ENCODE results near the gene TNFRSF13B.
A peak's percentile ranks its signal among the peaks of the same experiment; 100 is the strongest.

Gene TNFRSF13B

GRCh38 chr17:16939606-16940115 is 32.3 kb downstream of the TNFRSF13B start:
- Histone ChIP-seq H3K56ac (ENCODE audit: low read length) (peak overlapping the region; percentile 86), H3K18ac (ENCODE audit: low read length) (peak overlapping the region; percentile 43), H3K36me3 (ENCODE audit: control insufficient read depth, insufficient read depth, low read length) (no peaks in the 10 kb centered on the region), H2BK5ac (ENCODE audit: low read length) (peak overlapping the region; percentile 87), H2BK120ac (ENCODE audit: low read depth, low read length) (peak overlapping the region; percentile 5), H3K79me1 (ENCODE audit: low read length) (peaks cover 3% of the 10 kb centered on the region), H3K4me1 (ENCODE audit: control insufficient read depth, low read depth, low read length) (peaks cover 14% of the 10 kb centered on the region), H3K9ac (ENCODE audit: low read length) (peak overlapping the region; percentile 53), H3K4me3 (ENCODE audit: low read length) (no peak overlapping the region), H3K79me2 (ENCODE audit: control insufficient read depth, insufficient read depth, low read length) (peaks cover 2% of the 10 kb centered on the region), H3K4me2 (ENCODE audit: low read length) (no peak overlapping the region), H2AK5ac (ENCODE audit: low read length) (peak overlapping the region; percentile 96), H2BK15ac (replicated peaks; ENCODE audit: low read depth) (no peak overlapping the region), H4K5ac (ENCODE audit: low read length) (no peak overlapping the region), H3K27me3 (ENCODE audit: insufficient read depth, low read length, poor library complexity) (no peaks in the 10 kb centered on the region), H3K4ac (ENCODE audit: low read depth, low read length) (peak overlapping the region; percentile 8), H4K8ac (ENCODE audit: low read depth, low read length) (no peak overlapping the region), H3K27ac (ENCODE audit: low read depth, low read length) (peak overlapping the region; percentile 54), H3K23ac (ENCODE audit: low read length) (no peak overlapping the region)
- no CpG with 5 or more reads among the region's 21 CpGs for WGBS (ENCODE audit: extremely low coverage, insufficient coverage, low lambda C conversion rate)
- DNase-seq, result no peak

- Histone ChIP-seq H3K36me3 (ENCODE audit: control insufficient read depth, insufficient read depth, low read length) (no peaks in the 10 kb centered on the region), H2BK120ac (ENCODE audit: low read depth, low read length) (peak overlapping the region; percentile 5), H2BK5ac (ENCODE audit: low read length) (peak overlapping the region; percentile 87), H3K27me3 (ENCODE audit: insufficient read depth, low read length, poor library complexity) (no peaks in the 10 kb centered on the region), H3K79me1 (ENCODE audit: low read length) (peaks cover 3% of the 10 kb centered on the region), H2AK5ac (ENCODE audit: low read length) (peak overlapping the region; percentile 96), H3K4me1 (ENCODE audit: control insufficient read depth, low read depth, low read length) (peaks cover 14% of the 10 kb centered on the region), H3K4me2 (ENCODE audit: low read length) (no peak overlapping the region), H3K79me2 (ENCODE audit: control insufficient read depth, insufficient read depth, low read length) (peaks cover 2% of the 10 kb centered on the region), H3K27ac (ENCODE audit: low read depth, low read length) (no peak overlapping the region), H2BK15ac (replicated peaks; ENCODE audit: low read depth) (no peak overlapping the region), H3K4me3 (ENCODE audit: low read length) (no peak overlapping the region), H3K18ac (ENCODE audit: low read length) (peak overlapping the region; percentile 43), H3K23ac (ENCODE audit: low read length) (no peak overlapping the region), H4K5ac (ENCODE audit: low read length) (no peak overlapping the region), H3K4ac (ENCODE audit: low read depth, low read length) (peak overlapping the region; percentile 8), H3K9ac (ENCODE audit: low read length) (peak overlapping the region; percentile 53), H4K8ac (ENCODE audit: low read depth, low read length) (no peak overlapping the region), H3K56ac (ENCODE audit: low read length) (peak overlapping the region; percentile 86)
- no CpG with 5 or more reads among the region's 1 CpG for WGBS (ENCODE audit: extremely low coverage, insufficient coverage, low lambda C conversion rate)
- no peak for DNase-seq
Observed at GRCh38 chr17:16939208-16939576, 32.7 kb downstream of the TNFRSF13B start.

- peaks cover 14% of the 10 kb centered on the region for H3K4me1 ChIP-seq (ENCODE audit: control insufficient read depth, low read depth, low read length)
- H2AK5ac ChIP-seq (ENCODE audit: low read length), result peak overlapping the region; percentile 95
- H3K4ac ChIP-seq (ENCODE audit: low read depth, low read length), result no peak overlapping the region
- H3K23ac ChIP-seq (ENCODE audit: low read length), result no peak overlapping the region
- H3K9ac ChIP-seq (ENCODE audit: low read length), result peak overlapping the region; percentile 53
- no peak overlapping the region for H3K27ac ChIP-seq (ENCODE audit: low read depth, low read length)
- H3K4me2 ChIP-seq (ENCODE audit: low read length), result no peak overlapping the region
- H3K79me1 ChIP-seq (ENCODE audit: low read length), result peaks cover 3% of the 10 kb centered on the region
- DNase-seq, result peak; percentile 34
- H3K18ac ChIP-seq (ENCODE audit: low read length), result no peak overlapping the region
- H4K5ac ChIP-seq (ENCODE audit: low read length), result no peak overlapping the region
- no peak overlapping the region for H2BK15ac ChIP-seq (replicated peaks; ENCODE audit: low read depth)
- peak overlapping the region; percentile 86 for H3K56ac ChIP-seq (ENCODE audit: low read length)
- H3K4me3 ChIP-seq (ENCODE audit: low read length), result no peak overlapping the region
- no peak overlapping the region for H2BK120ac ChIP-seq (ENCODE audit: low read depth, low read length)
- H3K27me3 ChIP-seq (ENCODE audit: insufficient read depth, low read length, poor library complexity), result no peaks in the 10 kb centered on the region
- H2BK5ac ChIP-seq (ENCODE audit: low read length), result peak overlapping the region; percentile 34
- no peaks in the 10 kb centered on the region for H3K36me3 ChIP-seq (ENCODE audit: control insufficient read depth, insufficient read depth, low read length)
- WGBS (ENCODE audit: extremely low coverage, insufficient coverage, low lambda C conversion rate), result no CpG with 5 or more reads among the region's 12 CpGs
- H4K8ac ChIP-seq (ENCODE audit: low read depth, low read length), result no peak overlapping the region
- H3K79me2 ChIP-seq (ENCODE audit: control insufficient read depth, insufficient read depth, low read length), result peaks cover 2% of the 10 kb centered on the region
Observed at GRCh38 chr17:16938496-16939207, 33.3 kb downstream of the TNFRSF13B start.

- Histone ChIP-seq H2BK5ac (ENCODE audit: low read length) (no peak overlapping the region), H2BK15ac (replicated peaks; ENCODE audit: low read depth) (no peak overlapping the region), H3K4me2 (ENCODE audit: low read length) (no peak overlapping the region), H4K8ac (ENCODE audit: low read depth, low read length) (no peak overlapping the region), H2AK5ac (ENCODE audit: low read length) (peak overlapping the region; percentile 23), H3K9ac (ENCODE audit: low read length) (no peak overlapping the region), H3K27me3 (ENCODE audit: insufficient read depth, low read length, poor library complexity) (no peaks in the 10 kb centered on the region), H3K36me3 (ENCODE audit: control insufficient read depth, insufficient read depth, low read length) (no peaks in the 10 kb centered on the region), H3K23ac (ENCODE audit: low read length) (no peak overlapping the region), H3K4me3 (ENCODE audit: low read length) (no peak overlapping the region), H3K18ac (ENCODE audit: low read length) (no peak overlapping the region), H3K4ac (ENCODE audit: low read depth, low read length) (no peak overlapping the region), H3K56ac (ENCODE audit: low read length) (no peak overlapping the region), H3K79me2 (ENCODE audit: control insufficient read depth, insufficient read depth, low read length) (peaks cover 2% of the 10 kb centered on the region), H4K5ac (ENCODE audit: low read length) (no peak overlapping the region), H3K79me1 (ENCODE audit: low read length) (peaks cover 3% of the 10 kb centered on the region), H2BK120ac (ENCODE audit: low read depth, low read length) (no peak overlapping the region), H3K27ac (ENCODE audit: low read depth, low read length) (no peak overlapping the region), H3K4me1 (ENCODE audit: control insufficient read depth, low read depth, low read length) (peaks cover 14% of the 10 kb centered on the region)
- no CpG with 5 or more reads among the region's 10 CpGs for WGBS (ENCODE audit: extremely low coverage, insufficient coverage, low lambda C conversion rate)
- no peak for DNase-seq
Observed at GRCh38 chr17:16938031-16938430, 33.9 kb downstream of the TNFRSF13B start.

- no CpG with 5 or more reads among the region's 17 CpGs for WGBS (ENCODE audit: extremely low coverage, insufficient coverage, low lambda C conversion rate)
- Histone ChIP-seq H3K36me3 (ENCODE audit: control insufficient read depth, insufficient read depth, low read length) (no peaks in the 10 kb centered on the region), H3K27ac (ENCODE audit: low read depth, low read length) (no peak overlapping the region), H3K18ac (ENCODE audit: low read length) (no peak overlapping the region), H3K79me2 (ENCODE audit: control insufficient read depth, insufficient read depth, low read length) (peaks cover 2% of the 10 kb centered on the region), H3K79me1 (ENCODE audit: low read length) (peaks cover 3% of the 10 kb centered on the region), H4K5ac (ENCODE audit: low read length) (no peak overlapping the region), H3K4me3 (ENCODE audit: low read length) (no peak overlapping the region), H4K8ac (ENCODE audit: low read depth, low read length) (no peak overlapping the region), H3K4me1 (ENCODE audit: control insufficient read depth, low read depth, low read length) (peaks cover 14% of the 10 kb centered on the region), H3K27me3 (ENCODE audit: insufficient read depth, low read length, poor library complexity) (no peaks in the 10 kb centered on the region), H3K56ac (ENCODE audit: low read length) (peak overlapping the region; percentile 44), H2BK120ac (ENCODE audit: low read depth, low read length) (no peak overlapping the region), H3K4me2 (ENCODE audit: low read length) (no peak overlapping the region), H2AK5ac (ENCODE audit: low read length) (peak overlapping the region; percentile 14), H2BK15ac (replicated peaks; ENCODE audit: low read depth) (no peak overlapping the region), H3K23ac (ENCODE audit: low read length) (no peak overlapping the region), H3K4ac (ENCODE audit: low read depth, low read length) (no peak overlapping the region), H2BK5ac (ENCODE audit: low read length) (no peak overlapping the region), H3K9ac (ENCODE audit: low read length) (no peak overlapping the region)
- no peak for DNase-seq
Observed at GRCh38 chr17:16937431-16937830, 34.5 kb downstream of the TNFRSF13B start.
